ENCODE data around the gene GAB3. TPM values are rescaled to one million over a fixed set of nuclear protein-coding genes. Genes with fewer than 3 reads are reported as not detected.

The GAB3 gene
- polyA plus RNA-seq, 1 donor: 5.2 TPM

DNA sequence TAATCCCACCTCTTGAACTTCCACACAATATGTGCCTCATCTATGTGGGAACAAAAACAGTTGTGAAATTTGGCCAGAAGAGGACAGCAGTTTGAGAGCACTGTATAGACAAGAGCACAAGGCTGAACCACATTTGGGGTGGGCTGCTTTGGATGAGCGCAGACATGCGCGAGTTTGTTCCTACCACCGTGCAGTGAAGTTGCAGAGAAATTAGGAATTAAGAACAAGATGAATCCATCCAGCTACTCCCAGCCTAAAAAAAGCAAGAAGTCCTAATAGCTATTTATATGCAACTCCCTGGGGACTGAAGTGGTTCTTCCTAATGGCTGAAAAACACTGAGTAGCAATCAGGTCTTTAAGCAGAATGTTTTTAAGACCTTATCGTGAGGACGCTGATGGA, 1.0 kb downstream of the GAB3 start:
- no peak for DNase-seq

DNA sequence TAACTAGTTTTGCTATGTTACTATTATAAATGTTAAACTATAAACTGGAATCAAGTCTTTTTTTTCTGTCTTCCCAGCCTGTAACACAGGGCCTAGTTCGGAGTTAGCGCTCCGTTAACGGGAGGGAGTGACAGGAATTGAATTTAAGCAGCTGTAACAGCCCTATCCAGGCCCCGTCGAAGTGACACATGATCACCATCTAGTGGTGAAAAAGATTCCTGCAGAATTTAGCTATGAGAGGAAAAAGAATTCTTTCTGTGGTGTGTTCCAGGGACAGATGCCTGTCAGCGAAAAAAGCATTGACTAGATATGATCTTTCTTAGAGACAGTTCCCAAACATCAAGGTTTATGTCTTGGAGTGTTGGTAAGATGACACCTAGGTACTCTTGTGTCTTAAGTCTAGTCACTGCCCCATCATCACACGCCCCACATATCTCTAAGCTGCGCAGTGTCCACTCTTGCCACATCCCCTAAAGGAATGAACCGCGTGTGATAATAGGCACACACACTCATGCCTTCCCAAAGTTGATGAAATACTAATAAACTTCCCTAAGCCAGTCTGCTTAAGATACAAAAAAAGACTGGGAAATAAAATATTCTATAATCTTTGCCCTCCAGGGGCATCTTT, 2.1 kb downstream of the GAB3 start:
- DNase-seq: peak; percentile 74

DNA sequence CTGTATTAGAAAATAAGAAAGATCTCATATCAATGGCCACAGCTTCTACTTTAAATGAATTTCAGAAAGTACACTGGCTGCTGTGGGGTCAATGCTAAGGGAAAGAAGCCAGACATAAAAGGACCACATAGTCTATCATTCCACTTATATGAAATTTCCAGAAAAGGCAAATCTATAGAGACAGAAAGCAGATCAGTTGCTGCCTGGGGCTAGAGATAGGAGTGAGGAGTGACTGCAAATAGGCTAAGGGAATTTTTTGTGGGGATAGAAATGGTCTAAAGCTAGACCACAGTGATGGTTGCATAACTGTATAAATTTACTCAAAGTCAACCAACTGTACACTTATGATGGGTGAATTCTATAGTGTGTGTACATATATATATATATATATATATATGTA, 8.3 kb downstream of the GAB3 start:
- DNase-seq: no peak

DNA sequence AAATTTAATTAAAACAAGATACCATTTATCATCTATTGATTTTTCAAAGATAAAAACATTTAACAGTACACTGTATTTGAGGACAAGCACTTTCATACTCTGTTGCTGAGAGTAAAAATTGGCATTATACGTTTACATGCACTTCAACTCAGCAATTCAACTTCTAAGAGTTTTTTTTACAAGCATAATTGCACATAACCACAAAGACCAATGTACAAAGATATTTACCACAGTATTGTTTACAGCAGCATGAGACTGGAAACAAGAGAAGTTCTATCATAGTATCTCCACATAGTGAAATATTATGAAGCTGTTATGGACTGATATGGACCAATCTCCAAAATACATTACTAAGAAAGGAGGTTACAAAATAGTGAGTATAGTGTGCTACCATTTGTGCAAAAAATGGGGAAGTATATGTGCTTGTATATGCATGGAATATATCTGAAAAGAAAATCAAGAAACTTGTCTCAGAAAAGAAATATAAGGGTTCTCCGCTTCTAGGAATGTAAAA, 10.9 kb downstream of the GAB3 start:
- DNase-seq: no peak

DNA sequence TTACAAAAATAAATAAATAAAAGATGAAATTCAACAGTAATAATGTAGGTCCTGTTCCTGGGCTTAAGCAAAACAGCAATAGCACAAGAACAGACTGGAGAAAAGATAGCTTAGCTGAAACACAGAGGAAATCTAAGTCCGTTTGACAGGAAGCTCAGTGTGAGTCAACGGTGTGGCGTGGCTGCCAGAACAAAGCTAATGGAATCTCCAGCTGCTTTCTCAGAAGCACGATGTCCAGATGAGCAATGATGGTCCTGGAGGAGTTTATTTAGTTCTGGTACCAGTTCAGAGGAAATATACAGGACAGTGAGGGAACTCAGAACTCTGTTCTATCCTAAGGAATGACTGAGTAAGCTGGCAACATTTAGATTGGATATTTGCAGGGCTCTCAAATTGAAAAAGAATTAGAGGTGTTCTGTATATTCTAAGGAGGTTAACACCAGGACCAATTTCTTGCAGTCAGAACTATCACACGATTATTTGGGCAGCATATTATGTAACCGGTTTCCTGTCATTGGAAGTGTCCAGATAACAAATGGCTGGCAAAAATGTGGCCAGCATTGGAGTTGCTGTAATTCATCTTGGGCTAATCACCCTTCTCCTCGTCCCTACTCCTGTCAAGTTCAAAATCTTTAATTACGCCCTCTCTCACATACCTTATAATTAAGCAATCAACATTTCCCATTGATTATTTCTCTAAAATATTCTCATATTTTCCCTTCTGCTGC, 12.7 kb downstream of the GAB3 start:
- peak; percentile 76 for DNase-seq

DNA sequence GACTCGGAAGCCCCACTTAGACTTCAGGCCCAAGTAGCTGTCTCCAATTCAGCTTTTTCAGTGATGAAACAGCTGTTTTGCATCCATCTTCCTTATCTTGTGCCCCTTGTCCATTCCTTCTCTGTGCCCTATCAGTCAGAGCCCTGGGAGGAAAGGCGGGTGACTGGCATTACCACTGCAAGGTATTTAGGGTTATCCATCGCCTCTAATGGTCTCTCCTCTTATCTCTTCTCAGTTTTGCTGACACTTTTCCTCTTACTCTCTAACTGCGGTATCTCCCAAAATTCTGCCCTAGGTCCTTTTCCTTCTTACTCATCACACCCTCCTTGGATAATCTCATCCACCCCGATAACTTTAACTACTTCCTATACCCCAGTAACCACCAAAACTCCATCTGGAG, 13.7 kb downstream of the GAB3 start:
- DNase-seq: no peak

DNA sequence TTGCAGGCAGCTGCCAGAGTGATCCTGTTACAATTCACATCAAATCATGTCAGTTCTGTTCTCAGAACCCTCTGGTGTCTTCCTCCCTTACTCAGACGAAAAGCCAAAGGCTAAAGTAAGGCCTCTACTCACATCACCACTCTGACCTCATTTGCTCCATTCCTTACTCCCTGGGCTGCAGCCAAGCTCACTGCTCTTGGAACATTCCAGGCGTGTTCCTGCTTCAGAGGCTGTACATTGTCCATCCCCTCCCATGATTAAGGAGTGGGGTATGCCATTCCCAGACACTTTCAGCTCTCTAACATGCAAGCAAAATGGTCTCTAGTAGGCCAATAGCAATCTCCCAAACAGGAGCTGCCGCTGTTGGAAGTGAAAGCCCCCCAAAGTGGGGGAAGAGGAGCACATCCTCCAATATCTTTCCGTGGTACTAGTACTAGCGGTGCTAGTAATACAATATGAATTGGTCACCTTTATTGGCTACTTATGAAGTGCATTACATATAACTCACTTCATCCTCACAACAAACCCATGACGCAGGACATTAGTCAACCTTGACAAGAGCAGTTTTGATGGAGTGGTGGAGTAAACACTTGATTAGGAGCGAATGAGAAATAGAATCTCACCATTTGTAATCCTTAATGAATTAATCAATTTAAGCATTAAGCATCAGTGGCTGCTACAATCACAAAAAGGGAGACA, 15.0 kb downstream of the GAB3 start:
- no peak for DNase-seq

DNA sequence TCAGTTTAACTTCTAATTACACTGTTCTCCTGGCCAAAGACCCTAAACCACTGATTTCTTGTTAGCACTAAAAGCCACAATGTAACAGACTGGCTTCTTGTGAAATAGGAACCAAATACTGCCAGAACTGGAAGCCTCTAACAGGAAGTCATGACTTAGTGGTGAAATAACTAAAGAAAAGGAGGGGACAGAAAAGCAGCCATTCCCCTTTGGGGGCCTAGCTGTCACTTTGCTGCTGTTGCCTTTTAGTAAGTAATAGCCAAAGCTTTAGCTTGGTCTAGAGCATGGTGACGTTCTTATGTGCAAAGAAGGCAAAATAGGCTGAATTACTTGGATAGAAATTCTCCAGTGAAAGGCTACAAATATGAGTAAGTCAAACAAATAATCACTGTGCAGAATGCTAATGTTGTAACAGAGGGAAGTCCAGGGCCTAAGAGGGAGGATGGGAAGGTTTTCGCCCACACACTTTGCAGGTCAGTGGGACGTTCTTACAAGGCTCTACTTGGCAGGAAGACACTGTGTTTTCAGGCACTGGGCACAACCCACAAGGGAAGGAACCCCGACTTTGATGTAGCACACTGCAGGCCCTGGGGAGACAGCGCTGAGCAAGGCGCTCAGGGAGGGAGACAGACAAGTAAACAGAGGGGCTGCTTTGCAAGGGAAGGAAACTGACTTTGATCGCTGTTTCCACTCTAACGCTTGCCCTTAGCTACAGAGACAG, 16.7 kb downstream of the GAB3 start:
- no peak for DNase-seq

DNA sequence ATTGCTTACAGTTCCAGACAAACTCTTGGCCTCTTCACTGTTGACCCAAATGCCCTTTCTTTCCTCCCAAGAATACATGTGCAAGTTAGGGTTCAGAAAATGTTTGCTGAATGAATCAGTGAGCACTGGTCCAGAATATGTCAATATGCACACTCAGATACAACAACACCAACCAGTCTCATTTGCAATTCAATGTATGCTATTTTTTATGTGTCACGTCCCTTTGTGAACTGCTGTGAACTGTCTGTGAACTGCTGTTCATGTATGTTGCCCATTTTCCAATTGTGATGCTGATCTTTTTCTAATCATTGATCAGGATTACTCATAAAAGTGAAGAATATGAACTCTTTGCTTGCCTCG, 17.8 kb downstream of the GAB3 start:
- no peak for DNase-seq

DNA sequence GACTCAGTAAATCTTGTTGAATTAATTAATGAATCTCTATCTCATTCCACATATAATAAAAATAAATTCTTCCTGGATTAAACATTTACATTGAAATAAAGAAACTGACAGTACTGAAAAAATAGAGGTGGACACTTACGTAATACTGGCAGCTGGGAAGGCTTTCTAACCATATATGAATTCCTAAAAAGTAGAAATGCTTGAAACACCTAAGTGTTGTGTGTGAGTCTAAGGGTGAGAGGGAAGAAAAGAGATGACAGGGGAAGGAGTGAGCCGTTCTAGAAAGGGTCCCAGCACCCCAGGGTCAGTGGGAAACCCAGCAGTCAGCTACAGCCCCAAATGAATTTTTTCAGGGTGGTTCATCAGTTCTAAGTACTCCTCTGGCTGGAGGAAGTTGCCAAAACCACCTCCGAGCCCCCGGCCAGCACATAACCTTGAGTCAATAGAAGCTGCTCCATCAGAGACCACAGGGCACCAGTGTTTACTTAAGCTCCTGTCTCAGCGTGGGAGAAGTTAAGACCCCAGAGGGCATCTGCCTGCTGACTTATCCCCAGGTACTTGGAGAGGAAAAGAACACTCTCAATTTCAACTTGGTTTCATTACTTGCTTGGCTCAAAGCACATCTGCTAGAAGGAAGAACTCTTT, 18.3 kb downstream of the GAB3 start:
- DNase-seq: no peak

DNA sequence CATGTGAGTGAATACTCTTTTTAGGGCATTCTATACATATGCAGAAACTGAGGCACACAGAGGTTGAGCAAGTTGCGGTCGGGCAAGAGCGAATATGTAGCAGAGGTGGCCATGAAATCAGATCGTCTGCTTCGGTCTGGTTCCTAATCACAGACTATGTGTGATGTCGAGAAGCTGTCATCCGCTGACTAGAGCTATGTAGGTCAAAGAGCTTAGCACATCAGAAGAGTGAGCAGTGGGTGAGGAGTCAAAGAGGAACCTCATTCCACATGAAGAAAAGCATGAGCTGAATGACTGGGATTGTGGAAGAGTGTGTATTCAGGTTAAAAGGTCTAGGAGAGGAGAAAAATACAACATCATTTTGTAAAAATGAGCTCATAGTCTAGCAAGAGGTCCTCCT, 19.0 kb downstream of the GAB3 start:
- no peak for DNase-seq

DNA sequence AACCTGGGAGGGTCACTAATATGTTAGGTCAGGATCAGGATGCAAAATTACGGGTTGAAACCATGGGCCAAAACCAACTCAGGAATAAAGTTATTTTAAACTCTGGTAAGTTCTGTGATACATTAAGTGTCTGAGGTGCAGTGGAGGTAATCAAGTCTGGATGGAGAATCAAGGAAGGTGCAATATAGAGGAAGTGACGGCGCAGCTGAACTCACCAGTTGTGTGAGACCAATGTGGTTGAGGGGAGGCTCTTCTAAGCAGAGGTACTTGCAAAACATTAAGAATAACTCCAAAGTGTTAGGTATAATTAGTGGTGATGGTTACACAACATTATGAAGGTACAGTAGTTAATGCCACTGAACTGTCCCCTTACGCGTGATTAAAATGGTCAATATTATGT, 19.7 kb downstream of the GAB3 start:
- no peak for DNase-seq

DNA sequence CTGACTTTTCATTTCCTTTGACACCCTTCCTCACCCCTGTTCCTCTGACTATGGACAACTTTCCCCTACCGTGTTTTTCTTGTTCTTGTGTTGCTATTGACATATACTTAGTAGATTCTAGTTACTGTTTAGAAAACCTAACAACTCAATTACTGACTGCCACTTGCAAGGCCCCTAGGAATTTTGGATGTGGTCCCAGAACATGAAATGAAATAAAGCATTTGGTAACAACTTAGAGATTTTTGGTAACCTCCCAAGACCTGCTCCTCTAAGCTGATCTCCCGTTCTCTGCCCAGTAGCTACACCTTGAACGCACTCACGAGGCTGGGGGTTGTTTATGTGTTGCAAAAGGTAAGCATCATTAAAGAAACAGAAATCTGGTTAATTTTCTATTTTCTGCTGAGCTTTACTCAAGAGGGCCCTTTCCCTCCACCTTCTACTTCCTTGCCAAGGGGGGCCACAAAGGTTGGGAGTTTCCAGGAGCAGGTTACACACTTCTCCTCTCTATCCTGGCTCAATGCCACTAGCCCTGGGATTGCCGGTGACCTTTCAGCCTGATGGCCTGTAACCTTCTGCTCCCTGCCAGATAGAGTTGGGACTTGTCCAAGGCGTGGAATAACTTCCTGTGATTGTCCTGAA, 20.5 kb downstream of the GAB3 start:
- no peak for DNase-seq

DNA sequence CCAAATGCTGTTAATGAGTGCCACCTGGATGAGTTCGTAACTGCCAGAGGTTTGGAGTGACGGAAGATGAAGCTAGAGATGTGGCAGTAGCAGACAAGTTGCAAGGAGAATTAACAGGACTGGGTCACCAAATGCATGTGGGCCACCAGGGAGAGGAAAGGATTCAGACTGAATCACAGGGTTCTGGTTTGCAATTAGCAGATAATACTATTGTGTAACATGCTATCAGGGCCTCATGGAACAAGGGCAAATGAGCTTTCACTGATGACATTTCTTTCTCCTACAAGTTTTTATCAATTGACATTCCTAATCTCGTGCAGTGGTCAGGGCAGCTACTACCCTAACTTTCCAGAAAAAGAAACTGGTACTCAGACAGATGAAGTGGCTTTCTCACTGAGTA, 21.4 kb downstream of the GAB3 start:
- DNase-seq: no peak

DNA sequence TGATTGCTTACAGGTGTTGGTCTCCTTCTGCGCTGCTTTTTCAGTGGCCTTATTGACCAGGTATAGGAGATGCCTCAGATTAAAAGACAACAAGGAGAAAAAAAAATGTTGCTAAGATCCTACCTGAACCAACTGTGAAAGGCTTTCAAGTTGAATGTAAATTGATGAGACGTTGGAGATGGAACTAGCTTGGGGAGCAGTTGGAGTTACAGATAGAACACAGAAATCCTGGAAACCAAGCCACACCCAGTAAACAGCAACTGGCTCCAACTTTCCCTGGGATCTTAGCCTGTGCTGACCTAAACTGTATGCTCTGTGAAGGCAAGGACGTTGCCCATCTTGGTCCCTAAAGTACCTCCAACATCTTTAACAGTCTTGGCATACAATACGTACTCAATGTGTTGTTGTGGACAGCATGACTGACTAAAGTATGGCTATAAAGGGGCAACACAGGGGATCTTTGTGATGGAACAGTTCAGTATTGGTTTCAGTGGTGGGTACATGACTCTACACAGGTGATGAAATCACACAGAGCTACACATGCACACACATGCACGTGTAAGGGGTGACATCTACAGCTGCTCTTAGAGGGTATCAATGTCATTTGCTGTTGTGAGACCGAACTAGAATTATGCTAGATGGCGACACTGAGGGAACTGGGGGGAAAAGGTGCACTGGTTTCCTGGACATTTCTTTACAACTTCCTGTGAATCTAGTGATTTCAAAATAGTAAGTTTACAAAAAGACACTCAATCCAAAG, 22.3 kb downstream of the GAB3 start:
- DNase-seq: no peak

DNA sequence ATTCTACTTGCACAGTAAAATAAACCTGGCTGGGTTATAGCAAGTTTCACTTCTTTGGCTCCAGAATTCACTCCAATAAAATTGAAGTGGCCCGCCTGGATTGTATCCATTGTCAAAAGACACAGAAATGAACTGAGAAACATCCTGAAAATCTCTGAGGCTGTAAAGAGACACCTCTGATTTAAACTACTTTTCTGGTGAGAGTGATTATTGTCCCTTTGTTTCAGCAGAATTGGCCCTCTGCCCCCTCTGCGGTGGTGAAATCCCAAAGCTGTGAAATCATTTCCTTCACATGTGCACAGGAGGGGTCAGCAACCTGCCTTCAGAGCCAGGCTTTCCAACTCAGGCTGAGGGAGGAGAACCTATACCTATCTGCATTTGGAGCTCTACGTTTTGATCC, 23.0 kb downstream of the GAB3 start:
- peak; percentile 69 for DNase-seq

DNA sequence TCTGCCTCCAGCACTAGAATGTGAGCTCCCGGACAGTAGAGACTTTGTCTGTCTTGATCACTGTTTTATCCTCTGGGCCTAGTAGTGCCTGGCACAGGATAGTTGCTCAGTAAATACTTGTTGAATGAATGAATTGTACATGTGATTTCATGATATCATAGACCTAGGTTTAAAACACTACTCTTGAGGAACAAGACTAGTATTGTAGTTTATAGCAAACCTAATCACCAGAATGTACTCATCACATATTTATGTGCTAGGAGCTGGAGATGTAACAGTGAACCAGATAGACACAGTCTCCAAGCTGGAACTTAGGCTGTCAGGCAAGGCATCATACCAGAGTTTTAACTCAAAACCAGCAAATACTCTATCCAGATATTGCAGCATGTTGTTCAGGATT, 23.5 kb downstream of the GAB3 start:
- no peak for DNase-seq

DNA sequence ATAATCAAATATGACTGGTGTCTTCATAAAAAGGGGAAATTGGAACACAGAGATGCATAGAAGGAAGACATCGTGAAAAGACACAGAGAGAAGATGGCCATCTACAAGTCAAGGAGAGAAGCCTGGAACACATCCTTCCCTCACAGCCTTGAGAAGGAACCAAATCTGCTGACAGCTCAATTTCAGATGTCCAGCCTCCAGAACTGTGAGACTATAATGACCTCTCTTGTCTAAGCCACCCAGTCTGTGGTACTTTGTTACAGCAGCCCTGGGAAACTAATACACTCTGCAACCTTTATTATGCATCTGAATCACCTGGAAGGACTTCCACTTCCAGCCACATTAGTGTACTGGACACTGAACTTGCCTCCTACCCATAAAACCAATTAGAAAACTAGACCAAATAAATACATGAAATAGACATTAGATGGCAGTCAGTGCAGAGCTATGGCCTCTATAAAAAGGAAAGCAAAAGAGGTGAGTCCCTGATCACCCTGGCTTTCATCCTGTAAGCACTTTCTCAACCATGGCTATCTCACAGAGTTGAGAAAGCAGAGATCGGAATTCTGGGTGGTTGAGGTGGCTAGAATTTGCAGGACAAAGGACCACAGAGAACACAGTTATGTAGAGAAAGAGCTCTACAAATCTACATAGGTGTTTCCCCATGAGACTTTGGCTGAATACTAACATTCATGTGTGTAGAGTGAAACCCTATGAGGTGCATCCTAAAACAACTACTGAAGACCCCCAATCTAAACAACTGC, 25.7 kb downstream of the GAB3 start:
- DNase-seq: no peak

DNA sequence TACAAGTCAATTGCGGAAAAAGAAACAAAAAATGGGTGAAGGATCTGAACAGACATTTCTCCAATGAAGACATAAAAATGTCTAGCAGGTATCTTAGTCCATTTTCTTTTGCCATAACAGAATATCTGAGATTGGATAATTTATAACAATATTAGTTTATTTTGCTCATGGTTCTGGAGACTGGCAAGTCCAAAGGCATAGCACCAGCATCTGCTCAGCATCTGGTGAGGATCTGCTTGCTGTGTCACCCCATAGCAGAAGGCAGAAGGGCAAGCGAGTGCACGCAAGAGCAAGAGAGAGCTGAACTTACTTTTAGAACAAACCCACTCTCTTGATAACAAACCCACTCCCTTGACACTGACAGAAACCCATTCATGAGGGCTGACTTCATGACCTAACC, 29.7 kb downstream of the GAB3 start:
- no peak for DNase-seq

DNA sequence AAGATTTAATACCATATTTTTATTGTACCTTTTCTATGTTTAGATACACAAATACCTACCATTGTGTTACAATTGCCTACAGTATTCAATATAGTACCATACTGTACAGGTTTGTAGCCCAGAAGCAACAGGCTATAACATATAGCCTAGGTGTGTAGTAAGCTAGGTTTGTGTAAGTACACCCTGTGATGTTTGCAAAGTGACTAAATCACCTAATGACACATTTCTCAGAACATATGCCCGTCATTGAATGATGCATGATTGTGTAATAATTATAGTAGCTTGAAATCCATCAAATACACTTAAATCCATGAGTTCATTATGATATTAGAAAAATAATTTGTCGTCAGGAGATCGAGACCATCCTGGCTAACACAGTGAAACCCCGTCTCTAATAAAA, 30.8 kb downstream of the GAB3 start:
- DNase-seq: no peak
